GM19452 (cell line): ENCODE measurements around the gene ANKRD24.
"Not testable (repeated sequence)": the region's sequence is repeated elsewhere in the genome, so short reads cannot be mapped to it uniquely, and the experiment has no call there.

Experiments
- ATAC-seq: cut with Tn5 transposase; IDR thresholded peaks from one replicate; pipeline ENCODE4 v1.9.1; 2021; ENCODE audit not compliant: unreplicated experiment

The ANKRD24 gene

GRCh38 chr19:4182084-4182810 is at the start of gene ANKRD24, which contains the start of gene SIRT6:
ANKRD24 (plus strand) TSS chr19:4182689; CDS start chr19:4186426, 3,737 bp downstream.
SIRT6 (minus strand) TSS chr19:4182563; CDS start chr19:4182539, 24 bp downstream.
- ATAC-seq: peak; percentile 61

- no peak for ATAC-seq
Measured at GRCh38 chr19:4134351-4134750, 48.1 kb upstream of the ANKRD24 start.

- ATAC-seq: not testable (repeated sequence)
Measured at GRCh38 chr19:4135386-4135785, 47.1 kb upstream of the ANKRD24 start.

- no peak for ATAC-seq
Measured at GRCh38 chr19:4136680-4137088, 45.8 kb upstream of the ANKRD24 start.

GRCh38 chr19:4138445-4138844 is 44.0 kb upstream of the ANKRD24 start:
- ATAC-seq: no peak

GRCh38 chr19:4139614-4140236 is 42.8 kb upstream of the ANKRD24 start:
- no peak for ATAC-seq

GRCh38 chr19:4140237-4140711 is 42.2 kb upstream of the ANKRD24 start:
- no peak for ATAC-seq

- not testable (repeated sequence) for ATAC-seq
Measured at GRCh38 chr19:4142916-4143315, 39.6 kb upstream of the ANKRD24 start.

GRCh38 chr19:4144666-4145249 is 37.7 kb upstream of the ANKRD24 start:
- ATAC-seq: no peak

GRCh38 chr19:4149518-4150288 is 32.8 kb upstream of the ANKRD24 start:
- ATAC-seq: no peak

GRCh38 chr19:4151623-4152022 is 30.9 kb upstream of the ANKRD24 start:
- no peak for ATAC-seq

GRCh38 chr19:4152241-4152998 is 30.1 kb upstream of the ANKRD24 start:
- ATAC-seq: no peak

- no peak for ATAC-seq
Measured at GRCh38 chr19:4154571-4155312, 27.7 kb upstream of the ANKRD24 start.

- ATAC-seq: no peak
Measured at GRCh38 chr19:4157164-4157563, 25.3 kb upstream of the ANKRD24 start.

- not testable (repeated sequence) for ATAC-seq
Measured at GRCh38 chr19:4157971-4158370, 24.5 kb upstream of the ANKRD24 start.

GRCh38 chr19:4161415-4162077 is 20.9 kb upstream of the ANKRD24 start:
- ATAC-seq: no peak

- no peak for ATAC-seq
Measured at GRCh38 chr19:4164262-4164661, 18.2 kb upstream of the ANKRD24 start.

GRCh38 chr19:4171676-4172075 is 10.8 kb upstream of the ANKRD24 start:
- ATAC-seq: no peak

- ATAC-seq: no peak
Measured at GRCh38 chr19:4172861-4173473, 9.5 kb upstream of the ANKRD24 start.
